Endometrial microvascular endothelial cells (primary cell): Measurements from ENCODE around the gene VPS37C. TPM values are rescaled to one million over a fixed set of nuclear protein-coding genes. Genes with fewer than 3 reads are reported as not detected.

ENCODE experiments used
- in situ Hi-C: cut with HindIII; loops from 2 replicates; pipeline ENCODE4 v1.10.0; 2017; ENCODE audit warnings: low sequenced_read_pairs, low pct_unique_long_range_greater_than_20kb; ENCODE audit errors: inconsistent ontology term
- total RNA-seq: library from RNA; depleted of rRNA; stranded (reverse); fragments of >200 nt; gene quantifications from one replicate; pipeline ENCODE4 v1.2.3, GENCODE V29; 2015; ENCODE audit errors: inconsistent ontology term

The VPS37C gene
- total RNA-seq, 1 donor from 2014 or later, result 20.4 TPM

- in situ Hi-C loops, result no loop called here
Measured at GRCh38 chr11:61090982-61091372, 70.2 kb downstream of the VPS37C start.

GRCh38 chr11:61090521-61090920 is 70.7 kb downstream of the VPS37C start:
- in situ Hi-C loops, result no loop called here

- in situ Hi-C loops, result no loop called here
Measured at GRCh38 chr11:61089806-61090491, 71.3 kb downstream of the VPS37C start.

- in situ Hi-C loops, result no loop called here
Measured at GRCh38 chr11:61087426-61088119, 73.7 kb downstream of the VPS37C start.

GRCh38 chr11:61083601-61084147 is 77.6 kb downstream of the VPS37C start:
- in situ Hi-C loops, result no loop called here

- in situ Hi-C loops, result no loop called here
Measured at GRCh38 chr11:61082931-61083531, 78.2 kb downstream of the VPS37C start.

- in situ Hi-C loops, result no loop called here
Measured at GRCh38 chr11:61082062-61082870, 79.0 kb downstream of the VPS37C start.

- in situ Hi-C loops, result no loop called here
Measured at GRCh38 chr11:61080986-61081590, 80.1 kb downstream of the VPS37C start.

GRCh38 chr11:61080526-61080925 is 80.7 kb downstream of the VPS37C start:
- in situ Hi-C loops, result no loop called here

Other genes starting within 250 kb of the VPS37C start
- 190 TPM for gene TMEM109, start 247.3 kb downstream of the VPS37C start, total RNA-seq
- gene TMEM132A, start 237.0 kb downstream of the VPS37C start, total RNA-seq, result 105 TPM
- gene SLC15A3, start 209.2 kb downstream of the VPS37C start, total RNA-seq, result 8.2 TPM
- gene CD6, start 189.7 kb downstream of the VPS37C start, total RNA-seq, result not detected
- not detected for gene CD5, start 58.9 kb downstream of the VPS37C start, total RNA-seq
- gene PGA3, start 42.1 kb upstream of the VPS37C start, total RNA-seq, result not detected
- gene PGA4, start 60.9 kb upstream of the VPS37C start, total RNA-seq, result not detected
- not detected for gene PGA5, start 79.7 kb upstream of the VPS37C start, total RNA-seq
- gene VWCE, start 133.9 kb upstream of the VPS37C start, total RNA-seq, result 6.6 TPM
- gene DDB1, start 171.7 kb upstream of the VPS37C start, total RNA-seq, result 222 TPM
- gene TKFC, start 171.8 kb upstream of the VPS37C start, total RNA-seq, result 30.4 TPM
- 79.1 TPM for gene CYB561A3, start 200.5 kb upstream of the VPS37C start, total RNA-seq
- 20.2 TPM for gene TMEM138, start 200.9 kb upstream of the VPS37C start, total RNA-seq
- gene TMEM216, start 231.2 kb upstream of the VPS37C start, total RNA-seq, result 17.0 TPM